ENCODE results near the gene CCND1.

GRCh38 chr11:69647761-69648497 lies 7.0 kb downstream of the CCND1 start:
- TF ChIP-seq CTCF (IDR thresholded peaks at IDR 0.05) (no peak), POLR2A (IDR thresholded peaks at IDR 0.05) (no peak)
